Activated CD4-positive, alpha-beta T cell treated with anti-CD3 and anti-CD28 coated beads for 4 hours (primary cell): ENCODE measurements around the gene UFD1.
A peak's percentile ranks its signal among the peaks of the same experiment; 100 is the strongest.

Source experiments
- DNase-seq, 2 donors: peaks; one replicate each; pipeline ENCODE4 v3.0.0-alpha.2; 2020

Gene UFD1

DNA sequence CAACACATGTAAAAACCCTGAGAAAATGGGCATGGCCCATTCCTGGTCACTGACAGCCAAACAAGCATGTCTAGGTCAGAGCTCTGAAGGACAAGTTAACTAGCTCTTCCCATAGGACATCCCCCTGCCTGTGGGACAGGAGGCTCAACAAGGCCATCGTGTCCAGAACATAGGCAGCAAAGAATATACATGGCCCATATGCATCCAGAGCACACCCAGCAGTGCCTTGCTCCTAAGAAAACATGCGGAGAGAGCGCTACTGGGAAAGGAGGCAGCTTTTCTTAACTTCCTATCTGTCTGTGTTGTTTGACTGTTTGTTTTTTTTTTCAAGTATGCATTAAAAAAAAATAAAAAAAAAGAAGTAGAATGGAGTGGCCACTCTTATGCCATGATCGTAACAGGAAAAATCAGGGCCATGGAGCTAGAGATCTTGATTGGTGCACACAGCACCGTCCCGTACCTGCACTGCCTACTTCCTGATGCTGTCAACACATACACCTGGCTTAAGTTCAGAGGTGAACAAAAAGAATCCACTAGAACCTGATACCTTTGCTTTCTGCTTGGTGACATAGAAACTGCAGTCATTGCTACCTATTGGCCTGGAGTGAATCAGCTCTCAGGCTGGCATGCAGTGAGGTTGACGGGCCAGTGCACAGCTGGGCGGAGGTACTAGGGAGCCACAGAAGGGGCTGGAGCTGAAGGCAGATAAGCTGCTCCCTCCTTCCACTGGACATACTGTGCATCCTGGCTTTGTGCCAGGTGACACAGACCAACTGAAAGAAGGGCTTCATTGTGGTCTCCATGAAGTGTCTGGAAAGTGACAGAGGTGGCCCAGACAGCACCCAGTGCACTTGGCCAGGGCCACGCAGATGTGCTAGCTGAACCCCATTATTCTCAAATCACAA lies 11.9 kb downstream of the UFD1 start:
- DNase-seq: no peak

GRCh38 chr22:19466126-19466716 lies 12.8 kb downstream of the UFD1 start:
- no peak for DNase-seq

DNA sequence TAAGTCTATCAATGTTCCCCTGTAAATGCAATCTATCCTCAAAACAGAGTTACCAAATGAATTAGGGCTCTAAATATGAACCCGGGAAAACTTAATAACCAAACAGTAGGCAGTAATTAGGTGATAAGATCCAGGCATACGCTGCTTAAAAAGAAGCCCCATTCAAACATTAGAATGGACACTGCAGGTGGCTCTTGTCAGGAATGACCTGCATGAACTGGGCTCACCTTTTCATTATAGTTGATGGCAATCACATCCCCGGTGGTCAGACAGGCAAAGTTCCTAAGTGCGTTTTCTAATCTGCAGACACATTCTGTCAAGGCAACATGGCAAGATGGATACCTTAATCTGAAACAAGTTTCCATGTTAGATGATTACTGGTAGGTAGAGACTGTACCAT lies 14.0 kb downstream of the UFD1 start:
- DNase-seq: no peak

DNA sequence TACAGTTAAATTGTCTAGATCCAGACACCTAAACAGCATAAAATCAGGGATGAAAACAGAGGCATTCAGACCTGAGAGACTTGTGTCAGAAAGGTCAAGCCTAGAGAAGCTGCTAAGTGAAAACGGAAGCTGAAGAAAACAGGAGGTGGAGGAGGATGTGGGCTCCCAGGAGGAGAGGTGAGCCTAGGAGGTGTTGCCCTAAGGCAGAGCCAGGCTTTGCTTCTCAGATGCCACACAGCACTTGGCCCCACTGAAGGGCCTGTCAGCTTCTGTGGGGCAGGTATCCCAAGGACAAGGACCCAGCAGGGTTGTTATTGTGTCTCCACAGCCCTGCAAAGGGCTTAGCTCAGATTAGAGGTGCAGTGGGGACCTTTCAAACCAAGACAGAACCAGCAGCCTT lies 14.4 kb downstream of the UFD1 start:
- no peak for DNase-seq

DNA sequence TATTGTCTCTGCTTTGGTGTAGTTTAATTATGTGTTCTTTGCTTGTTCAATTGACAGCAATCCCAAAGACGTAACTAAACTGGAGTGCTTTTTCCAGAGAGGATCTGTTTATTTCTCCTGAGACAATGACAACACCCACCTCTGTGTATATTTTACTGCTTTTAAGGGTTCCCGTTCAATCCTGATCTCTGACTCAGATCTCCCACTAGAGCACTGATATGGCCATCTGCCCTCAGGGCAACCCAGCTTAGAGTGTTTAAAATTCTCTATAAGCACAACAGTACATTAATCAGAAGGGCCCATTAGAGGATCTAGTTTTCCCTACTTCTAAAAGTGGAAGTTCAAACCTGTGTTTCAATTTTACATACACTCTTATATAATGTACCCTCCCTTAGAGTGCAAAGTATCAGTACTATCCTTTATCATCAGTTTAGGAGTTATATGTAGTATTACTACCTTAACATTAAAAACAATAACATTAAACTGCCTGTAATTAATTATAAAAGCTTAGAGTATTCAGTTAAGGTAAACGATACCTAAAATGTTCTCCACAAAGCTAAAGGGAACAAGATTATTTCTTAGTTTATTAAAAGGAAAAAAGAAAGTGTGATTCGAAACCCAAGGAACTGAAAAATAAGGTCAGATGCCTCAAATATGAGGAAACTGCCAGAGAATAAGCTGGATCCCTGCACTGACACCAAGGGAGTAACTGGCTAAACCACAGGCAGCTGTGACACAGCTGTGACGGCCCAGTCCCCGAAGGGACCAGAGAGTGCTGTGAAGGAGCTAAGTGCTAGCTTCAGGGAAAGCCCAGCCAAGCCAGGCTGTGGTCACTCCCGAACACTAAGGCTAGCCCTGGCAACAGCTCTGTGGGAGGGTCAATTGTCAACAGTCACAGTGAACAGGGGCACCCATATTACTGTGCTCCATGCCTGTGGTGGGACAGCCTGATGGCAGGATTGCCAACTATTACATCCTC lies 15.2 kb downstream of the UFD1 start:
- DNase-seq: no peak

DNA sequence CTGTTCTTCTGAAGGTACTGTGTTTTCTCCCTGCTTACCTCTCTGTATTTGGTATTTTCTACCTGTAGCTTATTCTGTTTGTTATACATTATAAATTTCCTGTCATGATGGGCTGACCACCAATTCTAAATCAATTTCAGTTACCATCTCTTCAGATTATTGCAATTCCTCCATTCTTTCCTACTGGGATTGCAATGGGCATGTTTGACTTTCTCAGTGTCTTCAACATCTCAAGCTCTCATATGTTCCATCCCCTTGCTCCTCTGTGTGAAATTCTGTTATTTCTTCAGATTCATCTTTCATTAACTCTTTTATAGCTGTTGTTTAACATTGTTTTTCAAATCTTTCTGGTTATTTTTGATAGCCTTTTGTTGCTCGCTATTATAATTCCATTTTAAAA lies 16.0 kb downstream of the UFD1 start:
- no peak for DNase-seq

GRCh38 chr22:19461506-19461905 lies 17.5 kb downstream of the UFD1 start:
- DNase-seq: no peak

DNA sequence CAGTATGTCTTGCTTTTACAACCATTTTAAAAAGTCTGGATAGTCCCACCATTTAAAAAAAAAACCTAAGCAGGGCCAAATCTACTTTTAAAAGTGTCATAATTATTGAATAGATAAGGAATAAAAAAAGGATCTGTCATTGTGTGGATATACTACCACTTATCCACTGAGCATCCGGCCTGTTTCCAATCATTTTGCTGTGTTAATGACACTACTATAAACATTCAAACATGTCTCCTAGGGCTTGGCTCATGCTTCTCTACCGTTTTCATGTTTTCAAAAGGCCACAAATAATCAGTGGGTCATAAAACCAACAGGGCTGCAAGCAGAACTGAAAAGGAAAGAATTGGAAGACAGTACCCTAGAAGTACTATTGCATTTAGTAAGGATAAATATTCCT lies 19.0 kb downstream of the UFD1 start:
- DNase-seq: no peak

DNA sequence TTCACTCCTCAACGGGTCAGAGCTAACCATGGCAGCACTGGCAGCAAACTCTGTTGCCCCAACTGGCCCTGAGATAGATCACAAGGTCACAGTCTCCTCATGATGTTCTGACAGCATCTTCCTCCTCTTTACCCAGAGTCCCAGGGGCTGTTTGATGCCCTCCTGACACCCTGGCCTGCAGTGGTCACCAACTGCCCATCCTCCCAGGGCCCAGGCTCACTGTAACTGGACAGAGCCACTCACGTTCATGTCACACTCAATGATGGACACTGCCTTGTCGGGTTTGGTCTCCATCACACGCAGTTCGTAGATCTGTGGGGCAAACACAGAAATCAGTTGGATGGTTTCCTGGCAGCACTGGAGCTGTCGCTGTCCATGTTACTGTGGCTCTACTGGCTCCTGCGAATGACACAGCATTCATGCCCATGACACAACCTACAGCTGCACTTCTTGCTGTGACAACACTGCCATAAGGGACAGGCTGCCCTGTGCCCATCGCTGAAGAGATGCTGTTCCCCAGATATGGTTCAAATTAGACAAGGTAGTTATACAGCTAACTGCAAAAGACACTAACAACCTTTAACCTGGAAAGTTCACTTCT lies 21.1 kb downstream of the UFD1 start:
- DNase-seq: no peak

- no peak for DNase-seq
Measured at GRCh38 chr22:19456541-19456940, 22.5 kb downstream of the UFD1 start.

DNA sequence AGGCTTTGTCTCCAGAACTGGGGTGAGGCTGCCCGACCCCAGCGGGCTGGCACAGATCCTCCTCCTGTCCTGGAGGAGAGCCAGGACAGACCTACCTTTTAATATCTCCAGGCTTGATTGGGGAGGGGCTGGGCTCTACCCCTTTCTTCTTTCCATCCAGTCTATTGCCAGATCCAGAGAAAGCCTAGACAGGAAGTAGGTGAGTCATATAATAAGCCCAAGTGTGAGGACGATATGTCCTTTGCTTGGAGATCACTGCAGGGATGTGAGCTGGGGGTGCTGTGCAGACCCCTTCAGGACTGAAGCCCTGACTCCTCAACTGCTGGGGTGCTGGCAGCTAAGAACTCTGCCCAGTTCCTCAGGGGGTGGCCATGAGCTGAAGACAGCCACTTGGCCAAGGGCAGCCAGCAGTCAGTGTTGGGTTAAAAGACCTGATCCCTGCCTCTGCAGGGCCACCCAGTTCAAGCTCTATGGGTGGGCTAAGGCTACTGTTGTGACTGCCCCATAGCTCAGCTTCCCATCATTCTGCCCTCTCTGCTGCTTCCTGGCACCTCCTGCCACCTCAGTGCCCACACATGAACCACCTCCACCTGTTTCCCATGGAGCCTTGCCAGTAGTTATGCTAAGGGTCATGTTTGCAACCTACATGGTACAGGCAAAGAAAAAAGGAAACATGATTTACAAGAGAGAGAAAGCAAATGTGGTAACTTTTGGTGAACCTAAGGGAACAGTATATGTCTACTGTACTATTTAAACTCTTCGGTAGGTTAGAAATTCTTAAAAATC lies 23.2 kb downstream of the UFD1 start:
- no peak for DNase-seq

DNA sequence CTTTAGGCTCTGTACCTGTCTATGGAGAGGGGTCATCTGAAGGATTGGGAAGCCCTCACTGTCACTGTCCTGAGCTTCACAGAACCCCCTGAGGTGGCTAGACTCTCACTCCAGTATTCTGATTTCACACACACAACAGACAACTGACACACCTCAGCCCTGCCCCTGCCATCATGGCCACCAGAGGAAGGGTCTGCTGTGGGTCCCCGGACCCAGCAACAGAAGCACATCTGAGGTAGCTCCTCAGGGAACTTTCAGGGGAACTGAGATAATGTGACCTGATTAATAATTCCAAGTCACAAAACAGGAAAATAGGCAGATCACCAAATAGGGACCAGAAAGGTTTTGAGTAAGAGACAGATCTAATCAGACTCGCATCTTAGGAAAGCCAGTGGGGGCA lies 24.0 kb downstream of the UFD1 start:
- DNase-seq: no peak

- no peak for DNase-seq
Measured at GRCh38 chr22:19454156-19454555, 24.8 kb downstream of the UFD1 start.

- DNase-seq: no peak
Measured at GRCh38 chr22:19453718-19454117, 25.3 kb downstream of the UFD1 start.

DNA sequence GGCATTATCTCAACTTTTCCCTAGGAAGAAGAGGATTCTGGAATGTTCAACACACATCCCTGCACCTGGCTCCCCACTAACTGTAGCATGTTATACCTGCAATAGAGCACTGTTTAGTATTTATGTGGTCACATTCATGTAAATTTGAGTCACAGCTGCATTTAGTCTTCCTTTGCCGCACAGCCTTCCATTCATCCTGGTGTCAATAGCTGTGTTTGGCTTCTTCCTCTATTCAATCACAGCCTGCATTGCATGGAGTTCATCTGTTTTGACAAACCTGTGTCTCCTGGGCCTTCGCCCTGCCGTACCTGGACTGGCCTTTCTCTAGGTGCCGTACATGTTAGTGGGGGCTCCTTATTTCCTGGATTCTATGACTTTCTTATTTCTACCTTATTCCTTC lies 27.4 kb downstream of the UFD1 start:
- DNase-seq: no peak

DNA sequence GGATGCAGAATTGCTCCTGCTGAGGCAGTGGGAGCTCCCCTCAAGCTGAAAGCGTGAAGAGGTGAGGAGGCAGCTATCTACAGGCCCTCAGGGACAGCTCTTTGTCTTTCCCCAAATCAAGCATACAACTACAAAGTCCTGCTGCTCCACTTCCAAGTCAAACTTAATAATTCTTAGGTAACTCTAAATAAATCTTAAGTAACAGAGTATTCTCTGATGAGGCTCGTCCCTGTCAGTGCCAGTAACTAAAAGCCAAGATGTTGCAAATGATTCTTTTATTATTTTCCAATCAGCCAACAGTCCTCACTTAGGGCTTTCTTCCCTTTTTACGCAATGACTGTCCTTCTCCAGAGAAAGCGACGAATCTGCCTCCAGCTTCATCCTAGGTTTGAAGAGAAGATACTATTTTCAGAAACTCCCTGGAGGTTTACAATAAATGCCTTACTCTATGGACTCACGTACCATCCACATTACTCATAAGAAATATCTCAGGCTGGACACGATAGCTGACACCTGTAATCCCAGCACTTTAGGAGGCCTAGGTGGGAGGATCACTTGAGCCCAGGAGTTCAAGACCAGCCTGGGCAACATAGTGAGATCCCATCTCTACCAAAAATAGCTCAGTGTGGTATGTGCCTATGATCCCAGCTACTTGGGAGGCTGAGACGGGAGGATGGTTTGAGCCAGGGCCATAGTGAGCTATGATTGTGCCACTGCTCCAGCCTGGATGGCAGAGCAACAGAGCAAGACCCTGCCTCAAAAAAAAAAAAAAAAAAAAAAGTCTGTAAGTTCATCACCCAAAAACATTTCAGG lies 28.4 kb downstream of the UFD1 start:
- no peak for DNase-seq

DNA sequence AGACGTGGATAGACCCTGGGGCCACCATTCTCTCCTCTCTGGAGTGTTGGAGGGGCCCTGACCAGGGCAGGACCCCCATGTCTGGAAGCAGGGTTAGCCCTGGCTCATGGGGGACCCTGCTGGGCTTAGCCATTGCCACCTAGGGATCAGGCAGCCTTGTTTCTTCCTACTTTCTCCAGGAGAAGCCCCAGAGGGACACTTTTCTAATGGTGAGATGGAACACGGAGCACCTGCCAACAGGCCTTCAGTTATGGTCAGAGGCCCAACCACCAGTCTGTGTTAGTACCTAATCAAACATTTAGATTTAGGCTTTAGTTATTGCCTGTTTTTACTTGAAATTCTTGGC lies 29.6 kb downstream of the UFD1 start:
- DNase-seq: no peak

DNA sequence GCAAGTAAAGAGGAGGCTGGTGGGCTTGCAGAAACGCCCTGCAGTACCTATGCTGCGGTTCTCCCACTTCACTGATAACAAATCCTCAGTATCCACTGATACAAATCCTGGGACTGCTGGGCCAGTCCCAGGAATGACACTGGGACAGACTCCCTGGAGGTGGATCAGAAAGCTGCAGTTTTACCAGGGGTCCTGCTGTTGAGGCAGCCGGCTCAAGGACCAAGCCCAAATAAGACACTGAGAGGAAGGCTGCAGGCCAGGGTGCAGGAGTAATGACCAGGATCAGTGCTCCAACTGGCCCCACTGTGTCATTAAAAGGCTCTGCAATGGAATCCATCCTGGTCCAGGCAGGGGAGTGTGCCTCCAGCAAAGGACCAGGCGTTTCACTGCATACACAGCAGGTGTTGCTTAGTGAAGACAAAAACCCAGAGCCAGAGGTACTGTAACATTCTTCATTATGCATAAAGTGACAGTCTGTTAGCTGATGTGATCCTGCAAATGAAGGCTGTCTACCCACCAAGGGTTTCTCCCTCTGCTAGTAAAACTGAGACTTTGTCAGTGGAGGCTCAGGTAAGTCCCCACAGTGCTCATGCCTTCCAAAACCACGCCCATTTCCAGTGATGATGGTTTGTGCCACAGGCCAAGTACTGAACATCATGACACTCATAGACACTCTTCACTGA lies 30.1 kb downstream of the UFD1 start:
- DNase-seq: no peak

- no peak for DNase-seq
Measured at GRCh38 chr22:19448076-19448607, 30.9 kb downstream of the UFD1 start.

DNA sequence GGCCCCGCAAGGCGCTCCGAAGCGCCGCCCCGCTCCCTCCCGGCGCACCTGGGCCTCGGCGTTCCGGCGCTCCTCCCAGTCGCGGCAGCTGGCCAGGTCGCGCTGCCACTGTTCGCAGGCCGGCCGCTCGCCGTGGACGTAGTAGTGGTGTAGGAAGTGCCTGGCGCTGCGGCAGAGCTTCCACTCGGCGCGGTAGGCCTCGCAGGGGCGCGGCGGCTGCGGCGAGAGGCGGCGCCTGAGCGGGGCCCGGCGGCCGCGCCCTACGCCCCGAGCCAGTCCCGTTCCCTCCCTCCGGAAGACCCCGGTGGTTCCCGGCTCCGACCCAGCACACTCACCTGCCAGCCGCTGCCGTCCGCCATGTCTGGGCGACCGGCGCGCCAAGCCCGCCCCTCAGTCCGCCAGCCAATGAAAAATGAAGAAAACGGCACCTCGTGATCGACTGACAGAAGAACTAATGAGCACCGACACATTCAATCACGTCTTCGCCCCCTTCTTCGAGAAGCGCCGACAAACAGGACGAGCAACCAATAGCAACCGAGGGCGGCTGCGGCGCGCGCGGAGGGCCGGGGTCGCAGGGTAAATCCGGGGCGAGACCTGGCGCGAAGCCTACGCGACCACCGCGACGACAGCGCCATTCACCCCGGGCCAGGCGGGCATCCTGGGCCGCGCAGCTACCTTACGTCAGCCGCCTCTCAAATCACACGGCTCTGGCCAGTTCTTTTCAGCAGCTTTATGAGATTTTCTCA lies 31.5 kb downstream of the UFD1 start, which contains the start of gene C22orf39:
Gene C22orf39 (minus strand): TSS at position 382 of the 746 bp plus-strand sequence. CDS start 23 bp downstream, at position 359.
- DNase-seq: peak; percentile 81 to 85
